HAP-1 (cell line): ENCODE results near the gene SURF1.

ENCODE experiments used
- DNase-seq, 2 experiments: peaks; one replicate each; pipeline ENCODE4 v3.0.0-alpha.2; 2016 to 2020; ENCODE audit warnings: low spot score in 2 of 2
- H3K27me3 ChIP-seq: fragments of 250-450 bp; sonication (Bioruptor Pico); 2 replicates; pipeline ENCODE4 v1.5.1; 2020; ENCODE audit warnings: low read depth, mild to moderate bottlenecking, moderate library complexity
- H3K36me3 ChIP-seq: fragments of 250-450 bp; sonication (Bioruptor Pico); replicated peaks from 2 replicates; pipeline ENCODE4 v1.5.1; 2020; ENCODE audit warnings: mild to moderate bottlenecking
- H3K4me1 ChIP-seq: fragments of 250-450 bp; sonication (Bioruptor Pico); 2 replicates; pipeline ENCODE4 v1.5.1; 2020; ENCODE audit warnings: mild to moderate bottlenecking
- H3K4me3 ChIP-seq: fragments of 250-450 bp; sonication (Bioruptor Pico); 2 replicates; pipeline ENCODE4 v1.5.1; 2020; ENCODE audit warnings: mild to moderate bottlenecking, moderate library complexity
- H3K9me3 ChIP-seq: fragments of 250-450 bp; sonication (Bioruptor Pico); 2 replicates; pipeline ENCODE4 v1.5.1; 2020; ENCODE audit warnings: mild to moderate bottlenecking, moderate library complexity
- in situ Hi-C: fragments of 300-500 bp; cut with MboI; formaldehyde crosslinking; loops from 3 replicates; pipeline ENCODE4 v1.14.3; 2020; ENCODE audit warnings: low sequenced_read_pairs, inconsistent platforms, mixed read lengths

Gene SURF1

GRCh38 chr9:133349965-133350616 lies 6.2 kb downstream of the SURF1 start:
- H3K9me3 ChIP-seq, result no peaks in the 10 kb centered on the region
- H3K4me1 ChIP-seq, result peaks cover 14% of the 10 kb centered on the region
- no peaks in the 10 kb centered on the region for H3K27me3 ChIP-seq
- peak overlapping the region; percentile 98; the same call in 1 of the 2 replicates for H3K4me3 ChIP-seq
- no peak for DNase-seq
- in situ Hi-C loops, result loop anchor here (10.0 kb wide), 1 partner anchor 135 kb away; no protein-coding TSS in a partner anchor
- peaks cover 74% of the 10 kb centered on the region for H3K36me3 ChIP-seq

DNA sequence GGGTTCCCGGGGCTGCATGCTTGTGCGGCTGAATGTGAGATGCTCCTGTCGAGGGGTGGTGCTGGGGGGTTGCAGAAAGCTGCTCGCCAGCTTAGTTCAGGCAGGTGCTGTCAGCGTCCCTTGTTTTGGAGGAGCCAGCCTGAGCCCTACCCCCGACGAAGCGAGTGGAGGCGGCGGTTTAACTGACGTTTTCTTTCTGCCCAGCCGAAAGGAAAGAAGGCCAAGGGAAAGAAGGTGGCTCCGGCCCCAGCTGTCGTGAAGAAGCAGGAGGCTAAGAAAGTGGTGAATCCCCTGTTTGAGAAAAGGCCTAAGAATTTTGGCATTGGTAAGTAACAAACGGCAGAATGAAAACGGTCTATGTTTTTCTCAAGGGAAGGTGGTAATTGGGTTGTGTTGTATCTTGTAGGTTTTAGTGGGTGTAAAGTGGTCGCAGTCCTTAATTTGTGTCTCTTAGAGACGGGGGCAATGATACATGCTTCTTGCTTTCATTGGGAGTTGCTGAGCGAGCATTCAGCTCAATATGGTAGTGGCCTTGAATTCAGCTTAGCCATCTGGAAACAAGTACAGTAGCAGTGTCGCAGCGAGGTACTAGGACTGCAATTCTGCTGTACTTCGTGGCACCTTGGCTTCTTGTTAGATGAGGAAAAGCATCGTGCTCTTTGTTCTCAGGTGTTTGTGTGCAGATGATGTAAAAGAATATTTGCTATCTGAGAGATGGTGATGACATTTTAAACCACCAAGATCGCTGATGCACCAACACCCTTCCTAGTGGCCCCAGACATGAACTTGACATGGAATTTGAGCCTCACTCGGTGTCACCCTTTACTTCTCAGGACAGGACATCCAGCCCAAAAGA lies 7.3 kb downstream of the SURF1 start:
- H3K4me3 ChIP-seq, result peak overlapping the region; percentile 98
- H3K4me1 ChIP-seq, result peaks cover 12% of the 10 kb centered on the region
- H3K9me3 ChIP-seq, result no peaks in the 10 kb centered on the region
- no peak for DNase-seq
- in situ Hi-C loops, result loop anchor here (10.0 kb wide), 1 partner anchor 136 kb away; no protein-coding TSS in a partner anchor
- H3K27me3 ChIP-seq, result no peaks in the 10 kb centered on the region
- peaks cover 77% of the 10 kb centered on the region for H3K36me3 ChIP-seq

- Histone ChIP-seq H3K4me1 (peaks cover 12% of the 10 kb centered on the region), H3K27me3 (no peaks in the 10 kb centered on the region), H3K4me3 (peak within 1 kb of the TSS; percentile 98), H3K9me3 (no peaks in the 10 kb centered on the region), H3K36me3 (peaks cover 79% of the 10 kb centered on the region)
- in situ Hi-C loops, result loop anchor here (10.0 kb wide), 1 partner anchor 137 kb away; no protein-coding TSS in a partner anchor
- peak; percentile 92 to 96 for DNase-seq
Observed at GRCh38 chr9:133347985-133348717, 8.1 kb downstream of the SURF1 start, which contains the start of the genes MED22 and RPL7A. MED22 (minus strand) TSS chr9:133348131; CDS start chr9:133346662, 1,469 bp downstream. RPL7A (plus strand) TSS chr9:133348218; CDS start chr9:133348244, 26 bp downstream.

GRCh38 chr9:133347515-133347984 lies 8.7 kb downstream of the SURF1 start:
- in situ Hi-C loops, result loop anchor here (10.0 kb wide), 1 partner anchor 137 kb away; no protein-coding TSS in a partner anchor
- H3K9me3 ChIP-seq, result no peaks in the 10 kb centered on the region
- H3K4me3 ChIP-seq, result peak overlapping the region; percentile 98
- peaks cover 78% of the 10 kb centered on the region for H3K36me3 ChIP-seq
- no peaks in the 10 kb centered on the region for H3K27me3 ChIP-seq
- peak in 1 of 2 experiments; percentile 50 for DNase-seq
- peaks cover 12% of the 10 kb centered on the region for H3K4me1 ChIP-seq

GRCh38 chr9:133346021-133346785 lies 10.1 kb downstream of the SURF1 start:
- H3K27me3 ChIP-seq, result no peaks in the 10 kb centered on the region

GRCh38 chr9:133345596-133345995 lies 10.7 kb downstream of the SURF1 start:
- H3K27me3 ChIP-seq, result no peaks in the 10 kb centered on the region
- DNase-seq, result no peak
- peaks cover 12% of the 10 kb centered on the region for H3K4me1 ChIP-seq
- H3K9me3 ChIP-seq, result no peaks in the 10 kb centered on the region
- in situ Hi-C loops, result loop anchor here (10.0 kb wide), 1 partner anchor 139 kb away; no protein-coding TSS in a partner anchor
- no peak overlapping the region for H3K4me3 ChIP-seq
- H3K36me3 ChIP-seq, result peaks cover 78% of the 10 kb centered on the region

More at GRCh38 chr9:133346021-133346785, 10.1 kb downstream of the SURF1 start:
- Histone ChIP-seq H3K36me3 (peaks cover 78% of the 10 kb centered on the region), H3K4me1 (peaks cover 12% of the 10 kb centered on the region), H3K9me3 (no peaks in the 10 kb centered on the region), H3K4me3 (peak overlapping the region; percentile 98)
- no peak for DNase-seq
- in situ Hi-C loops, result loop anchor here (10.0 kb wide), 1 partner anchor 139 kb away; no protein-coding TSS in a partner anchor

GRCh38 chr9:133344979-133345378 lies 11.3 kb downstream of the SURF1 start:
- Histone ChIP-seq H3K4me3 (no peak overlapping the region), H3K36me3 (peaks cover 76% of the 10 kb centered on the region), H3K9me3 (no peaks in the 10 kb centered on the region), H3K4me1 (peaks cover 9% of the 10 kb centered on the region), H3K27me3 (no peaks in the 10 kb centered on the region)
- in situ Hi-C loops, result loop anchor here (10.0 kb wide), 1 partner anchor 140 kb away; no protein-coding TSS in a partner anchor
- no peak for DNase-seq

GRCh38 chr9:133344071-133344470 lies 12.2 kb downstream of the SURF1 start:
- H3K4me1 ChIP-seq, result peaks cover under 1% of the 10 kb centered on the region
- in situ Hi-C loops, result loop anchor here (10.0 kb wide), 1 partner anchor 141 kb away; no protein-coding TSS in a partner anchor
- no peak for DNase-seq
- no peaks in the 10 kb centered on the region for H3K27me3 ChIP-seq
- H3K4me3 ChIP-seq, result no peak overlapping the region
- peaks cover 70% of the 10 kb centered on the region for H3K36me3 ChIP-seq
- H3K9me3 ChIP-seq, result no peaks in the 10 kb centered on the region

DNA sequence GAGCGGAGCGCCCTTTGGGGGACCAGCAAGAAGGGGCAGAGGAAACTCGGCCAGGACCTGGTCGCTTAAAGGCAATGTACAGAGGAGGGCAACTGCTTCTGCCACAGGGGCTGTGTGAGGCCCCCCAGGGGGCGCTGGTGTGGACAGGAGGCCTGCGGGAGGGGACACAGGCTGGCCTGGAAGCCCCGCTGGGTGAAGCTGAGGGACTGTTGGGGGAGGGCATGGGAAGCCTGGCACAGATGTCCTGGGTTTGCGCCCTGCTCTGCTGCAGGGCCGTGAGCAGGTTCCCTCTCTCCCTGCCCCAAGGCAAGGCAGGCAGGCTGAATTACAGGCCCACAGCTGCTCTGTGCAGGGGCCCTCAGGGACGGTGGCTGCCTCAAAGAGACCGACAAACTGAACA lies 13.7 kb downstream of the SURF1 start:
- Histone ChIP-seq H3K9me3 (no peaks in the 10 kb centered on the region), H3K36me3 (peaks cover 60% of the 10 kb centered on the region), H3K27me3 (no peaks in the 10 kb centered on the region), H3K4me3 (no peak overlapping the region), H3K4me1 (no peaks in the 10 kb centered on the region; the same call in none of the 2 replicates)
- in situ Hi-C loops, result loop anchor here (10.0 kb wide), 1 partner anchor 142 kb away; no protein-coding TSS in a partner anchor
- DNase-seq, result no peak

DNA sequence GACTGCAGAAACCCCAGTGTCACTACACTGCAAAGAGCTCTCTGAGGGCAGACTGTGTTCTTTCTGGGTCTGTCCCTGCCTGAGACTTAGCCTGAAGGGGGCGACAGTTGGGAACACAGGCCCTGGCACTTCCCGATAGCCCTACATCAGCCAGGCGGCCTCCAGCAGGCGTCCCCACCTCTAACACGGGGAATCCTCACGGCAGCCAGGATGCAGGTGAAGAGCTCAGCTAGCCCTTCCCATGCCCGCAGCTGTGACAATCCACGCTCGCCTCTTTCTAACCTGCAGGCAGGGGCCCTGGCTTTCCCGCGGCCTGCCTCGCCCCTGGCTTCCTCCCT lies 14.2 kb downstream of the SURF1 start:
- Histone ChIP-seq H3K27me3 (no peaks in the 10 kb centered on the region), H3K4me1 (no peaks in the 10 kb centered on the region; the same call in none of the 2 replicates)

GRCh38 chr9:133341369-133342068 lies 14.8 kb downstream of the SURF1 start:
- DNase-seq, result no peak
- Histone ChIP-seq H3K4me1 (peaks cover 3% of the 10 kb centered on the region), H3K27me3 (no peaks in the 10 kb centered on the region), H3K9me3 (no peaks in the 10 kb centered on the region), H3K36me3 (peaks cover 60% of the 10 kb centered on the region), H3K4me3 (no peak overlapping the region)
- in situ Hi-C loops, result loop anchor here (10.0 kb wide), 1 partner anchor 143 kb away; no protein-coding TSS in a partner anchor

More for the DNA sequence above, 14.2 kb downstream of the SURF1 start:
- Histone ChIP-seq H3K9me3 (no peaks in the 10 kb centered on the region), H3K4me3 (no peak overlapping the region), H3K36me3 (peaks cover 60% of the 10 kb centered on the region)
- in situ Hi-C loops, result loop anchor here (10.0 kb wide), 1 partner anchor 143 kb away; no protein-coding TSS in a partner anchor
- peak in 1 of 2 experiments; percentile 44 for DNase-seq

DNA sequence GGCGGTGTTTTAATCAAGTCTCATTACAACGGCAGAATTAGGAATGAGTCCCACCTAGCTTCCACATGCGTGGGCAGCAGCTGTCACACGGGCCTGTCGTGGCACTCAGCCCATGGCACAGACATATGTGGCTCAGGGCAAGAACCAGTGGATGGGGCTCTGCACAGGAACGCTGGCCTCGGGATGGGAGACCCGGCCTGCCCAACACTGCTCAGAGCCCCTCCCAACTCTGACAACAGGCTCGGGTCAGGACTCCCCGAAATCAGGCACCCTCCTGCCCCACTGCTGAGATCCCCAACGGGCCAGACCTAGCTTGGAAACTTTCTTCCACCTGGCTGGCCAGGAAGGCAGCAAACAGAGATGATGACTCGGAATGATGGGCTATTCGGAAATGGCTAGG lies 15.4 kb downstream of the SURF1 start:
- Histone ChIP-seq H3K36me3 (peaks cover 58% of the 10 kb centered on the region), H3K27me3 (no peaks in the 10 kb centered on the region), H3K4me1 (peaks cover 6% of the 10 kb centered on the region), H3K9me3 (no peaks in the 10 kb centered on the region), H3K4me3 (no peak overlapping the region)
- in situ Hi-C loops, result loop anchor here (10.0 kb wide), 1 partner anchor 144 kb away; no protein-coding TSS in a partner anchor
- no peak for DNase-seq
